Kidney glomerular epithelial cell (primary cell): ENCODE measurements around the gene PLA2G4B.

ENCODE experiments used
- DNase-seq: peaks from one replicate; lab custom pipeline; 2025; lab: John Stamatoyannopoulos, UW

PLA2G4B gene

DNA sequence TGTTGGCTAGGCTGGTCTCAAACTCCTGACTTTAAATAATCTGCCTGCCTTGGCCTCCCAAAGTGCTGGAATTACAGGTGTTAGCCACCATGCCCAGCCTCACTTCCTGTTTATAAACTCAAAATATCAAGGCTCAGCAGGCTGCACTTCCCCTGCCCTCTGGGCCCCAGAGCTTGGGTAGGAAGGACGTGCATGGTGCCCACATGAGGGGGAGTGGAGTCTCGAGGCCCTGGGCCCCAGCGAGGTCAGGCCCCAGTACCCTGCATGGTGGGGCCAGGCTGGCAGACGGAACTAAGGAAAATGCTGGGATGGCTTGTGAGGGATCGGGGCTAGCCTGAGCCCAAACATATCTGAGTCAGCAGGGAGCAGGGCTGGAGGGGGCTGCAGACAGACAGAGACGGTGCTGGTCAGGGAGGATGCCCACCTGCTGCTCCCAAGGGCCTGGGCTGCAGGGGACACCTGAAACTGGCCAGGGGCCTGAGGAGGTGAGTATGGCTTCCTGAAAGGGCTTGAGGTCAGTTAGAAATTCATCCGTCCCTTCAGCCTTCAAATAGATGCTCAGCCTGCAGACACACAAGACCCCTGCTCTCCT, 50.1 kb downstream of the PLA2G4B start:
- DNase-seq: no peak

- DNase-seq: no peak
Observed at GRCh38 chr15:41890050-41890690, 51.5 kb downstream of the PLA2G4B start.

- no peak for DNase-seq
Observed at GRCh38 chr15:41891226-41891625, 52.6 kb downstream of the PLA2G4B start.

DNA sequence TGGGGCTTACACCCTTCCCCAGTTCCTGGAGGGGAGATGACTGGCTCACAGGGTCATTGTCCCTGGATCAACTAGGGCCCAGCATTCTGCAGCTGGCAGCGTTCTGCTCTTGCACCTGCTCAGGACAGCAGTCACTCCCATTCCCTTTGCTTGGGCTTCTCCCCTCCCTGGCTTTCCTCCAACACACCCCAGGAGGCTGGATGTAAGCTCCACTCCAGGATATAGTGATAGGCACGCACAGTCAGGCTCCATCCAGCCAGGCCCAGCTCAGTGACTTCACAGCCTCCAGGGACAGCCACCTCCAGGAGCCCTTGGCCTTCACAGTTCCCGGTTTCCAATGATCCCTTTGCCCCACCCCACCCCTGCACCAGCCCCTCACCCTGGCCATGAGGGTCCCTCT, 53.3 kb downstream of the PLA2G4B start:
- no peak for DNase-seq

DNA sequence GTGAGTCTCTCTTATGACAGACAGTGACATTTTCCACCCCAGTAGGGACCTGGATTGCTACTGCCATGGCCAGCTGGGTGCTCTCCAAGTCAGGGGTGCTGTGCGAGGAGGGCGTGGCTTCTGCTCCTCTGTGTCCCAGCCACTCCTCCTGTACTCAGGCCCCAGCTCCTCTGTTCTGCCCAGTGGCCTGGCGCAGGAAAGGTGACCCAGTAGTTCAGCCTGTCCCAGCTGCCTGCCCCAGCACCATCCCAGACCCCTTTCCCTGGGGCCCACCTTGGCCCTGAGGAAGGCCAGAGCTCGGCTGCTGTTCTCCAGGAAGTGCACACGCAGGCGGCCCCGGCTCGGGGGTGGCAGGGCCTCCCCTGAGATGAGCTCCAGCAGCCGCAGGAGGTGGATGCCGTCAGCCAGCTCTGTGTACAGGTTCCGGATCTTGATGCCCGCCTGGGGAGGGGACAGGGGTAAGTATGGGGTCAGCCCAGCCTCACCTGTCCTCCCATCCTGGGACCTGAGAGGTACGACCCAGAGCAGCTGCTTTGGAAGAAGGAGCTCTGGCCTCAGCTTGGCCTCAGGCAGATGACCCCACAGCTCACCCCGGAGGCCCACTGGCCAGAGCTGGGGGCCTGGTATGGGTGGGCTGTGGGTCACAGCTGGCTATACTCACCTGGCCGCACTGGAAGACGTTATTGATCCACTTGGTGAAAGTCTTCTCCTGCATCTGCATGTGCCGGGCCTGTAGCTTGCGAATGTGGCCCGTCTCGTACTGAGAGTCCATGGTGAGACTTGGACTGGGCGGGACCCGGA, 54.2 kb downstream of the PLA2G4B start:
- DNase-seq: no peak

DNA sequence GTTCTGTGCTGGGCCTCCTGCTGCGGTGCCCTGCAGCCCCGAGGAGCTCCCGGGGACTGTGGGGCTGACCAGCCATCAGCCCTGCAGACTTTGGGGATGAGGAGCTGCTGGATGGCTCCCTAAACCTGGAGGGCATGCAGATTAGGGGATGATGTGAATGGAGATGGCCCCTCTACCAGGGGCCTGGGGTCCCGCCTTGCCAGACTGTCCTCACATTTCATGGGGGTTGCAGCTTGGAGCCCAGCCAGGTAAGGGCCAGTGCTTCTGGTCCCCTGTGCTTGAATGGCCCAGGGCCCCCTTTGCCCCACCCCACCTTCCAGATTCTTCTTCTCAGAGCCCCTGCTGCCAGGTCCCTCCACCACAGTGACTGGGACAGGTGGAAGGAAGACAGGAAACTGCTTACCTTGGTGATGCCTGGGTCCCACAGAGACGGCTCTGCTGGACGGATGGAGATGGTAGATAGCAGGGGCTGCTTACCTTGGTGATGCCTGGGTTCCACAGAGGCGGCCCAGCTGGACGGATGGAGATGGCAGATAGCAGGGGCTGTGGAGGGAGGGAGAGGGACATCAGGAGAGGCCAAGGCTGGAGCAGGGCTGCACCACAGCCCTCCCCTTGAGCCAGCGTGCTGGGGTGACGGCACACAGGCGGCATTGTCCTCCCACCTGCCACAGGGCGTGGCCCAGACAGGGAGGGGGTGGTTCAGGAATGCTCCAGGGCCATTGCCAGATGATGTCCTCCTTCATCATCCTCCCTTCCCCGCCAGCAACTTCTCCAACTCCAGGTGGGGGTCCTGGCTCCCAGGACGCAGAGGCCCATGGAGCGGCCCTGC, 55.0 kb downstream of the PLA2G4B start, which contains the start of gene SPTBN5:
Gene SPTBN5, minus strand, starts transcription at position 632 of the 829 bp plus-strand sequence. Its CDS starts 556 bp downstream, at position 76.
- no peak for DNase-seq

- DNase-seq: no peak
Observed at GRCh38 chr15:41894251-41894790, 55.7 kb downstream of the PLA2G4B start.

- peak; percentile 45 for DNase-seq
Observed at GRCh38 chr15:41894791-41895463, 56.3 kb downstream of the PLA2G4B start.

- no peak for DNase-seq
Observed at GRCh38 chr15:41895491-41895890, 56.8 kb downstream of the PLA2G4B start.

DNA sequence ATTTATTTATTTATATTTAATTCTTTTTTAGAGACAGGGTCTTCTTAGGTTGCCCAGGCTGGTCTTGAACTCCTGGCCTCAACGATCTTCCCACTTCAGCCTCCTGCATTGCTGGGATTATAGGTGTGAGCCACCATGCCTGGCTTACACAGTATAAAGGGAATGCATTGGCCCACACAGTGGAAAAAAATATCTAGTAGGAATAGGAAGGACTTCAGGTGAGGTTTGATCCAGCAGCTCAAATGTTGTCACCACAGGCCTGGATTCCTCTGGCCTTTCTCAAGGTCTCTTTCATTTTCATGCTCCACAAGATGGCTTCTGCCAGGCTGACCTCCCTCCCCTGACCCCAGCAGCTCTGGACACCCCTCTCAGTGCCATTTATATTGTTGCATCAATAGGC, 57.3 kb downstream of the PLA2G4B start:
- no peak for DNase-seq

GRCh38 chr15:41896566-41896965, 57.9 kb downstream of the PLA2G4B start:
- no peak for DNase-seq

DNA sequence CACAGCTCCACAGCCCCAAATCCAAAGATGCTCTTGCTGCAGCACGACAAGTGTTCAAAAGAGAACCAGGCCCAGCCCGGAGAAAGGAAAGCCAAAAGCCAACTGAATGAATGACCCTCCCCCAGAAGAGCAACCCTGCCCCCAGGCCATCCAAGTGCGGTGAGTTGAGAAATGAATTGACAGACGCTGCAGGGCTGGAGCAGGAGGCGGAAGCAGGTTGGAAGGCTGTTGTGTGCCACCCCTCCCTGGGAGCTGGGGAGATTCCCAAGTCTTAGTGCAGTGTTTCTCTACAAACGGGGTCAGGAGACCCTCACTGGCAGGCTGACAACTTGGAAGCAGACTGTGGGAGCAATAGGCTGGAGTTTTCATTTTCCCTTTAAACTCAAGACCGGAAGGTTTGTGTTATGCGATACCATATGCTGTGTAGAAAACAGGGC, 58.7 kb downstream of the PLA2G4B start:
- no peak for DNase-seq
